Tibial nerve (tissue), 3 donors: ENCODE measurements around the gene KAZN.

Experiments used
- CTCF ChIP-seq, 5 experiments: fragments of 200-600 bp in 3 of 5; fragments of 450-650 bp in 2 of 5; sonication (generic) in 3 of 5; IDR thresholded peaks; one replicate each; pipeline ENCODE4 v1.5.1; 2016 to 2019; ENCODE audit warnings: antibody characterized with exemption in 5 of 5, mild to moderate bottlenecking in 3 of 5, moderate library complexity in 2 of 5
- POLR2A ChIP-seq, 2 donors: fragments of 450-650 bp; IDR thresholded peaks; one replicate each; pipeline ENCODE4 v1.6.1; 2017; ENCODE audit warnings: antibody characterized with exemption in 2 of 2, mild to moderate bottlenecking in 2 of 2, moderate library complexity in 2 of 2

- TF ChIP-seq CTCF (IDR thresholded peaks at IDR 0.05) (no peak), POLR2A (IDR thresholded peaks at IDR 0.05) (no peak)
Measured at GRCh38 chr1:14631421-14631820, 32.9 kb downstream of the KAZN start.
